CD4-positive, alpha-beta T cell treated with Interleukin-4 for 1 hour (primary cell): ENCODE measurements around the gene KHSRP.
"Not testable (repeated sequence)": the region's sequence is repeated elsewhere in the genome, so short reads cannot be mapped to it uniquely, and the experiment has no call there.

Source experiments
- DNase-seq, 2 donors: peaks; one replicate each; pipeline ENCODE4 v3.0.0-alpha.2; 2020 to 2022

Gene KHSRP

GRCh38 chr19:6450166-6450565, 25.6 kb upstream of the KHSRP start:
- DNase-seq: no peak

- no peak for DNase-seq
Measured at GRCh38 chr19:6448045-6448444, 23.4 kb upstream of the KHSRP start.

- no peak for DNase-seq
Measured at GRCh38 chr19:6446452-6446851, 21.8 kb upstream of the KHSRP start.

- DNase-seq: no peak
Measured at GRCh38 chr19:6443986-6444385, 19.4 kb upstream of the KHSRP start.

- DNase-seq: no peak
Measured at GRCh38 chr19:6442087-6442688, 17.6 kb upstream of the KHSRP start.

- DNase-seq: no peak
Measured at GRCh38 chr19:6440905-6441304, 16.3 kb upstream of the KHSRP start.

- no peak for DNase-seq
Measured at GRCh38 chr19:6439743-6440142, 15.1 kb upstream of the KHSRP start.

- no peak for DNase-seq
Measured at GRCh38 chr19:6433663-6434062, 9.1 kb upstream of the KHSRP start, which contains the start of gene SLC25A41. SLC25A41 (minus strand) TSS chr19:6433763; CDS start chr19:6433693, 70 bp downstream.

GRCh38 chr19:6433165-6433564, 8.6 kb upstream of the KHSRP start:
- no peak for DNase-seq

- DNase-seq: no peak
Measured at GRCh38 chr19:6431891-6432290, 7.3 kb upstream of the KHSRP start.

GRCh38 chr19:6429419-6430221, 5.0 kb upstream of the KHSRP start:
- no peak for DNase-seq

GRCh38 chr19:6428692-6429418, 4.2 kb upstream of the KHSRP start:
- not testable (repeated sequence) for DNase-seq

- DNase-seq: no peak
Measured at GRCh38 chr19:6427131-6427530, 2.5 kb upstream of the KHSRP start.

- peak in 1 of 2 donors; percentile 19 for DNase-seq
Measured at GRCh38 chr19:6425732-6426620, 1.4 kb upstream of the KHSRP start.

GRCh38 chr19:6424939-6425731, 524 bp upstream of the KHSRP start:
- DNase-seq: peak; percentile 100

- peak in 1 of 2 donors; percentile 24 for DNase-seq
Measured at GRCh38 chr19:6423499-6424194, 964 bp downstream of the KHSRP start.

GRCh38 chr19:6421075-6422014, 3.3 kb downstream of the KHSRP start:
- no peak for DNase-seq

GRCh38 chr19:6418562-6418932, 6.1 kb downstream of the KHSRP start:
- no peak for DNase-seq

- DNase-seq: no peak
Measured at GRCh38 chr19:6417713-6418561, 6.7 kb downstream of the KHSRP start.
